DND-41 (cell line): ENCODE results near the gene SNX32.

Source experiments
- EZH2 ChIP-seq: IDR thresholded peaks from 3 replicates; pipeline ENCODE4 v1.6.1; 2012; ENCODE audit warnings: borderline replicate concordance, low read depth, mild to moderate bottlenecking, moderate library complexity, low read length, inconsistent platforms; ENCODE audit not compliant: severe bottlenecking
- TF ChIP-seq, protein P1 (sequence below): IDR thresholded peaks from 2 replicates; pipeline ENCODE4 v1.5.1; 2012; ENCODE audit warnings: borderline replicate concordance, low read length, moderate library complexity, mild to moderate bottlenecking; ENCODE audit not compliant: poor library complexity, severe bottlenecking; ENCODE audit errors: extremely low read depth

DNA sequence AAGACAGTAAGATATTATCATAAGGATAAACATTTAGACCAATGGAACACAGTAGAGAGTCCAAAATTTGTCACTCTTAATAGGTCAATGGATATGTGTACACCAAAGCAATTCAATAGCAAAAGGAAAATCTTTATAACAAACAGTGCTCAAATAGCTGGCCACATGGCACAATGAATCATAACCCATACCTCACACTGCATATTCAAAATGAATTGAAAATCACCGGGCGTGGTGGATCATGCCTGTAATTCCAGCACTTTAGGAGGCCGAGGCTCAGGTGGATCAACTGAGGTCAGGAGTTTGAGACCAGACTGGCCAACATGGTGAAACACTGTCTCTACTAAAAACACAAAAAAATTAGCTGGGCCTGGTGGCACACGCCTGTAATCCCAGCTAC lies 8.4 kb downstream of the SNX32 start:
- TF ChIP-seq, protein P1, sequence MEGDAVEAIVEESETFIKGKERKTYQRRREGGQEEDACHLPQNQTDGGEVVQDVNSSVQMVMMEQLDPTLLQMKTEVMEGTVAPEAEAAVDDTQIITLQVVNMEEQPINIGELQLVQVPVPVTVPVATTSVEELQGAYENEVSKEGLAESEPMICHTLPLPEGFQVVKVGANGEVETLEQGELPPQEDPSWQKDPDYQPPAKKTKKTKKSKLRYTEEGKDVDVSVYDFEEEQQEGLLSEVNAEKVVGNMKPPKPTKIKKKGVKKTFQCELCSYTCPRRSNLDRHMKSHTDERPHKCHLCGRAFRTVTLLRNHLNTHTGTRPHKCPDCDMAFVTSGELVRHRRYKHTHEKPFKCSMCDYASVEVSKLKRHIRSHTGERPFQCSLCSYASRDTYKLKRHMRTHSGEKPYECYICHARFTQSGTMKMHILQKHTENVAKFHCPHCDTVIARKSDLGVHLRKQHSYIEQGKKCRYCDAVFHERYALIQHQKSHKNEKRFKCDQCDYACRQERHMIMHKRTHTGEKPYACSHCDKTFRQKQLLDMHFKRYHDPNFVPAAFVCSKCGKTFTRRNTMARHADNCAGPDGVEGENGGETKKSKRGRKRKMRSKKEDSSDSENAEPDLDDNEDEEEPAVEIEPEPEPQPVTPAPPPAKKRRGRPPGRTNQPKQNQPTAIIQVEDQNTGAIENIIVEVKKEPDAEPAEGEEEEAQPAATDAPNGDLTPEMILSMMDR: no peak
- TF ChIP-seq EZH2: no peak
